ENCODE data around the gene ACVR1B. TPM values are rescaled to one million over a fixed set of nuclear protein-coding genes. Genes with fewer than 3 reads are reported as not detected.

ACVR1B gene
- total and polyA plus RNA-seq, 2 donors (not counting 3 experiments of a cell fraction or from before 2014, with no cell fraction given) = 29.0 to 33.7 TPM

GRCh38 chr12:51973560-51973959 is 22.1 kb downstream of the ACVR1B start:
- no peaks in the 10 kb centered on the region for H3K9me3 ChIP-seq (replicated peaks; ENCODE audit: control insufficient read depth, insufficient read depth, low read length)
- dilution Hi-C loops (cut with MboI; ENCODE audit: extremely low pct_ligation_motif_present, low sequenced_read_pairs) = no loop called here
- CTCF ChIA-PET = interaction anchor here (0.7 to 5.7 kb wide), 5 partner anchors 14 to 81 kb away, joined by 3 to 39 read pairs (median 3); partner anchors contain the start of gene ACVR1B
- H3K4me3 ChIP-seq (replicated peaks in 1 of 3; ENCODE audit: insufficient read depth in 1 of 3, low read depth in 1 of 3, low read length in 3 of 3) = no peak overlapping the region
- POLR2A ChIA-PET = no interaction called here
- TF ChIP-seq EZH2 (IDR thresholded peaks at IDR 0.05; ENCODE audit: borderline replicate concordance, low read depth, low read length, severe bottlenecking) = no peak
- no peak for TF ChIP-seq JUN (IDR thresholded peaks at IDR 0.05; ENCODE audit: borderline replicate concordance, insufficient read depth, insufficient read length, low read depth)
- TF ChIP-seq POLR2A (IDR thresholded peaks at IDR 0.05; ENCODE audit: low read depth, low read length) = no peak
- no peak for TF ChIP-seq CTCF (IDR thresholded peaks at IDR 0.05; ENCODE audit: extremely low read depth in 1 of 2, insufficient read depth in 1 of 2, low read depth in 1 of 2, low read length in 2 of 2)
- no peak for TF ChIP-seq MYC (IDR thresholded peaks at IDR 0.05; ENCODE audit: low read depth, low read length)
- TF ChIP-seq GATA2 (IDR thresholded peaks at IDR 0.05; ENCODE audit: insufficient read depth, insufficient read length, low read depth, low read length) = no peak
- peak overlapping the region; percentile 98 for H3K27ac ChIP-seq (ENCODE audit: insufficient read depth, low read depth, low read length)
- H3K79me2 ChIP-seq (ENCODE audit: control insufficient read depth, insufficient read depth, low read length) = peaks cover 53% of the 10 kb centered on the region
- BruUV-seq (replicated peaks) = no TSS peak
- H3K36me3 ChIP-seq (ENCODE audit: control insufficient read depth in 2 of 2, extremely low read depth in 1 of 2, insufficient read depth in 2 of 2, low read length in 2 of 2) = peaks cover 6 to 9% of the 10 kb centered on the region in 2 experiments
- H3K9me1 ChIP-seq (replicated peaks; ENCODE audit: control insufficient read depth, extremely low read depth, insufficient read depth, low read length) = no peaks in the 10 kb centered on the region
- no peak for FAIRE-seq
- H3K9ac ChIP-seq (replicated peaks; ENCODE audit: extremely low read depth, insufficient read depth, low read length) = peak overlapping the region; percentile 35
- H3K4me1 ChIP-seq (ENCODE audit: control insufficient read depth, extremely low read depth, insufficient read depth, low read length) = peaks cover 85% of the 10 kb centered on the region
- H3K27me3 ChIP-seq (ENCODE audit: control insufficient read depth in 2 of 2, insufficient read depth in 2 of 2, low read length in 2 of 2) = no peaks in the 10 kb centered on the region
- H3K4me2 ChIP-seq (ENCODE audit: insufficient read depth, low read length) = peak overlapping the region; percentile 62
- DNase-seq (ENCODE audit: low read depth, low spot score) = peak; percentile 21
- no peak overlapping the region for H2AFZ ChIP-seq (ENCODE audit: low read depth, low read length)
- H4K20me1 ChIP-seq (replicated peaks; ENCODE audit: control insufficient read depth, extremely low read depth, insufficient read depth, low read length) = no peaks in the 10 kb centered on the region
- intact Hi-C loops (cut with micrococcal nuclease) = loop anchor here (1.0 to 2.0 kb wide), 2 partner anchors 47 to 77 kb away; no protein-coding TSS in a partner anchor
